ENCODE data around the gene PROX2. TPM values are rescaled to one million over a fixed set of nuclear protein-coding genes. Genes with fewer than 3 reads are reported as not detected.

Gene PROX2
- total and polyA plus RNA-seq, 2 donors (not counting 1 experiment from before 2014, with no cell fraction given), result 0.03 to 0.07 TPM

GRCh38 chr14:74840603-74841030 is 35.3 kb downstream of the PROX2 start:
- H3K4me2 ChIP-seq (replicated peaks; ENCODE audit: low read depth, low read length, poor library complexity, severe bottlenecking), result peak overlapping the region; percentile 45
- Mint-ChIP-seq H3K27me3 (no peaks in the 10 kb centered on the region), H3K4me1 (peaks cover 64% of the 10 kb centered on the region), H3K4me3 (no peak overlapping the region), H3K27ac (peak overlapping the region; percentile 80), H3K9me3 (ENCODE audit: insufficient read depth) (no peaks in the 10 kb centered on the region)
- no peaks in the 10 kb centered on the region for H4K20me1 ChIP-seq (ENCODE audit: control insufficient read depth, insufficient read depth, low read length, poor library complexity, severe bottlenecking)
- no peak for TF ChIP-seq CTCF (IDR thresholded peaks at IDR 0.05)
- TF ChIP-seq EZH2 (IDR thresholded peaks at IDR 0.05; ENCODE audit: borderline replicate concordance, insufficient read depth, low read depth, low read length, poor library complexity, severe bottlenecking), result no peak
- ATAC-seq (ENCODE audit: low read depth) (peak; percentile 10), DNase-seq (peak; percentile 26)
- H3K27me3 ChIP-seq (replicated peaks in 1 of 4; ENCODE audit: control extremely low read depth in 1 of 4, control insufficient read depth in 3 of 4, insufficient read depth in 4 of 4, low read length in 3 of 4), result no peaks in the 10 kb centered on the region
- H3K4me1 ChIP-seq (ENCODE audit: control insufficient read depth in 2 of 2, insufficient read depth in 2 of 2, low read length in 2 of 2), result peaks cover 55 to 56% of the 10 kb centered on the region in 2 donors
- intact Hi-C loops (cut with micrococcal nuclease), result no loop called here
- no peaks in the 10 kb centered on the region for H3K79me2 ChIP-seq (ENCODE audit: control insufficient read depth, insufficient read depth, low read length)
- POLR2A ChIA-PET, result no interaction called here
- H3K9me3 ChIP-seq (ENCODE audit: control extremely low read depth in 1 of 3, control insufficient read depth in 2 of 3, insufficient read depth in 1 of 3, low read length in 2 of 3), result no peaks in the 10 kb centered on the region
- peak overlapping the region; percentile 3 for H3K9ac ChIP-seq (ENCODE audit: low read length)
- CTCF ChIA-PET, result interaction anchor here (4.1 to 6.4 kb wide), 2 partner anchors 19 to 65 kb away, joined by 16 to 54 read pairs; no protein-coding TSS in a partner anchor
- H3K27ac ChIP-seq (ENCODE audit: low read length in 2 of 2), result peak overlapping the region; percentile 70 to 77
- no peaks in the 10 kb centered on the region for H3K36me3 ChIP-seq (replicated peaks in 1 of 2; ENCODE audit: control extremely low read depth in 1 of 2, control insufficient read depth in 1 of 2, extremely low read depth in 1 of 2, insufficient read depth in 2 of 2, low read length in 1 of 2)
- no peak overlapping the region for H2AFZ ChIP-seq (ENCODE audit: insufficient read depth, low read depth, low read length, poor library complexity, severe bottlenecking)
- 71% methylated on average over 4 of the region's 5 CpGs for WGBS (ENCODE audit: insufficient coverage)
- H3K4me3 ChIP-seq (ENCODE audit: control extremely low read depth in 1 of 5, extremely low read depth in 1 of 5, insufficient read depth in 1 of 5, low read depth in 2 of 5, low read length in 4 of 5), result no peak overlapping the region

- no CpG with 5 or more reads among the region's 2 CpGs for WGBS (ENCODE audit: insufficient coverage)
- Histone ChIP-seq H3K27me3 (replicated peaks in 1 of 4; ENCODE audit: control extremely low read depth in 1 of 4, control insufficient read depth in 3 of 4, insufficient read depth in 4 of 4, low read length in 3 of 4) (no peaks in the 10 kb centered on the region), H2AFZ (ENCODE audit: insufficient read depth, low read depth, low read length, poor library complexity, severe bottlenecking) (peak overlapping the region; percentile 40), H3K4me3 (ENCODE audit: control extremely low read depth in 1 of 5, extremely low read depth in 1 of 5, insufficient read depth in 1 of 5, low read depth in 2 of 5, low read length in 4 of 5) (peak overlapping the region in 1 of 5 experiments; percentile 21), H3K36me3 (replicated peaks in 1 of 2; ENCODE audit: control extremely low read depth in 1 of 2, control insufficient read depth in 1 of 2, extremely low read depth in 1 of 2, insufficient read depth in 2 of 2, low read length in 1 of 2) (peaks cover 0 to 2% of the 10 kb centered on the region in 2 experiments), H3K27ac (ENCODE audit: low read length in 2 of 2) (peak overlapping the region; percentile 54 to 85), H3K9ac (ENCODE audit: low read length) (peak overlapping the region; percentile 36), H3K4me1 (ENCODE audit: control insufficient read depth in 2 of 2, insufficient read depth in 2 of 2, low read length in 2 of 2) (peaks cover 67% of the 10 kb centered on the region in 2 donors), H3K79me2 (ENCODE audit: control insufficient read depth, insufficient read depth, low read length) (no peaks in the 10 kb centered on the region), H4K20me1 (ENCODE audit: control insufficient read depth, insufficient read depth, low read length, poor library complexity, severe bottlenecking) (no peaks in the 10 kb centered on the region), H3K9me3 (ENCODE audit: control extremely low read depth in 1 of 3, control insufficient read depth in 2 of 3, insufficient read depth in 1 of 3, low read length in 2 of 3) (no peaks in the 10 kb centered on the region), H3K4me2 (replicated peaks; ENCODE audit: low read depth, low read length, poor library complexity, severe bottlenecking) (peak overlapping the region; percentile 53)
- DNase-seq, result peak; percentile 45
- ChIA-PET CTCF (interaction anchor here (0.6 to 6.4 kb wide), 4 partner anchors 22 to 189 kb away, joined by 3 to 54 read pairs (median 10); no protein-coding TSS in a partner anchor), POLR2A (interaction anchor here (0.7 kb wide), 1 partner anchor 278 kb away, joined by 5 read pairs; no protein-coding TSS in a partner anchor)
- Mint-ChIP-seq H3K27ac (peak overlapping the region; percentile 71), H3K4me3 (peak overlapping the region; percentile 65), H3K9me3 (ENCODE audit: insufficient read depth) (no peaks in the 10 kb centered on the region), H3K4me1 (peaks cover 74% of the 10 kb centered on the region), H3K27me3 (no peaks in the 10 kb centered on the region)
- intact Hi-C loops (cut with micrococcal nuclease), result no loop called here
- ATAC-seq (ENCODE audit: low read depth), result no peak
- TF ChIP-seq EZH2 (IDR thresholded peaks at IDR 0.05; ENCODE audit: borderline replicate concordance, insufficient read depth, low read depth, low read length, poor library complexity, severe bottlenecking), result no peak
- TF ChIP-seq CTCF (IDR thresholded peaks at IDR 0.05), result no peak
Observed at GRCh38 chr14:74838166-74838565, 37.8 kb downstream of the PROX2 start.

Data from B cell (primary cell).